Keratinocyte (primary cell): ENCODE data around the gene KIR2DL1. TPM values are rescaled to one million over a fixed set of nuclear protein-coding genes. Genes with fewer than 3 reads are reported as not detected.
"Not testable (repeated sequence)": the region's sequence is repeated elsewhere in the genome, so short reads cannot be mapped to it uniquely, and the experiment has no call there.

Experiments
- DNase-seq: peaks from one replicate; pipeline ENCODE4 v3.0.0-alpha.2; 2011; ENCODE audit warnings: low read depth, missing footprints, low spot score
- FAIRE-seq: peaks from 2 replicates; lab custom pipeline; 2011; peaks lifted over from hg19 to GRCh38; lab: Jason Lieb, UNC
- H2AFZ ChIP-seq: 2 replicates; pipeline ENCODE4 v1.6.0; 2012; ENCODE audit warnings: low read length, control low read depth, inconsistent platforms; ENCODE audit not compliant: control insufficient read depth
- H3K27ac ChIP-seq: 2 replicates; pipeline ENCODE4 v1.5.1; 2011; ENCODE audit warnings: low read length; ENCODE audit not compliant: control insufficient read depth, insufficient read depth
- H3K27me3 ChIP-seq: 3 replicates; pipeline ENCODE4 v1.6.0; 2011; ENCODE audit warnings: low read length; ENCODE audit not compliant: control insufficient read depth, insufficient read depth; ENCODE audit errors: extremely low read depth
- H3K36me3 ChIP-seq, 2 experiments: 2 replicates in 1 of 2; 3 replicates in 1 of 2; pipeline ENCODE4 v1.5.1; 2011; ENCODE audit warnings: low read length in 2 of 2, mild to moderate bottlenecking in 1 of 2; ENCODE audit not compliant: control insufficient read depth in 2 of 2, insufficient read depth in 2 of 2; ENCODE audit errors: extremely low read depth in 1 of 2
- H3K4me1 ChIP-seq: 3 replicates; pipeline ENCODE4 v1.5.1; 2011; ENCODE audit warnings: low read length; ENCODE audit not compliant: control insufficient read depth, insufficient read depth; ENCODE audit errors: extremely low read depth
- H3K4me2 ChIP-seq: 3 replicates; pipeline ENCODE4 v1.6.0; 2011; ENCODE audit warnings: low read depth, low read length; ENCODE audit not compliant: control insufficient read depth, insufficient read depth; ENCODE audit errors: extremely low read depth
- H3K4me3 ChIP-seq, 3 experiments: fragments of 200-600 bp in 1 of 3; sonication (generic) in 1 of 3; 2 replicates in 2 of 3; 3 replicates in 1 of 3; pipeline ENCODE4 v1.5.1; 2011 to 2016; ENCODE audit warnings: low read length in 3 of 3, mild to moderate bottlenecking in 3 of 3, control low read depth in 2 of 3, inconsistent platforms in 1 of 3, low read depth in 1 of 3, mixed read lengths in 1 of 3, mixed run types in 1 of 3, moderate library complexity in 1 of 3; ENCODE audit not compliant: control insufficient read depth in 2 of 3, insufficient read depth in 2 of 3; ENCODE audit errors: extremely low read depth in 1 of 3
- H3K79me2 ChIP-seq: 2 replicates; pipeline ENCODE4 v1.6.0; 2012; ENCODE audit warnings: low read length; ENCODE audit not compliant: control insufficient read depth, insufficient read depth
- H3K9ac ChIP-seq: 3 replicates; pipeline ENCODE4 v1.6.0; 2011; ENCODE audit warnings: low read length; ENCODE audit not compliant: control insufficient read depth, insufficient read depth; ENCODE audit errors: extremely low read depth
- H3K9me1 ChIP-seq: 3 replicates; pipeline ENCODE4 v1.6.0; 2011; ENCODE audit warnings: low read length; ENCODE audit not compliant: control insufficient read depth, insufficient read depth; ENCODE audit errors: extremely low read depth
- H3K9me3 ChIP-seq: 2 replicates; pipeline ENCODE4 v1.5.1; 2012; ENCODE audit warnings: low read depth, low read length; ENCODE audit not compliant: control insufficient read depth
- H4K20me1 ChIP-seq: 3 replicates; pipeline ENCODE4 v1.6.0; 2011; ENCODE audit warnings: low read length; ENCODE audit not compliant: control insufficient read depth, insufficient read depth; ENCODE audit errors: extremely low read depth
- EZH2 ChIP-seq: IDR thresholded peaks from one replicate; pipeline ENCODE4 v1.6.1; 2012; ENCODE audit warnings: inconsistent platforms, mild to moderate bottlenecking, low read length, moderate library complexity
- dilution Hi-C: fragments of 300-500 bp; cut with MboI; formaldehyde crosslinking; loops from one replicate; pipeline ENCODE4 v1.7.0; 2020; ENCODE audit warnings: low sequenced_read_pairs; ENCODE audit not compliant: extremely low pct_ligation_motif_present
- polyA plus RNA-seq, 5 experiments: library from polyadenylated mRNA; depleted of rRNA in 3 of 5; stranded (reverse) in 3 of 5; stranded (forward) in 1 of 5; unstranded in 1 of 5; fragments of >200 nt; gene quantifications; 1 replicate in 1 of 5; 2 replicates in 3 of 5; 3 replicates in 1 of 5; pipeline versions ENCODE4 v1.2.1 to v1.2.3, GENCODE V29; 2011 to 2012; ENCODE audit warnings: missing spikeins in 2 of 5, low read depth in 1 of 5, low replicate concordance in 1 of 5
- TF ChIP-seq, protein P1 (sequence below), 3 experiments: IDR thresholded peaks in 1 of 3; conservative IDR thresholded peaks in 1 of 3; optimal IDR thresholded peaks in 1 of 3; 2 replicates in 2 of 3; 3 replicates in 1 of 3; pipeline versions ENCODE3 to v1.5.1; 2011; ENCODE audit warnings: low read length in 3 of 3, mild to moderate bottlenecking in 3 of 3, moderate library complexity in 2 of 3, control low read depth in 1 of 3, inconsistent platforms in 1 of 3; ENCODE audit not compliant: insufficient read depth in 2 of 3; ENCODE audit errors: extremely low read depth in 1 of 3

Gene KIR2DL1
- polyA plus RNA-seq, 1 donor (not counting 4 experiments of a cell fraction or from before 2014, with no cell fraction given), result not detected

DNA sequence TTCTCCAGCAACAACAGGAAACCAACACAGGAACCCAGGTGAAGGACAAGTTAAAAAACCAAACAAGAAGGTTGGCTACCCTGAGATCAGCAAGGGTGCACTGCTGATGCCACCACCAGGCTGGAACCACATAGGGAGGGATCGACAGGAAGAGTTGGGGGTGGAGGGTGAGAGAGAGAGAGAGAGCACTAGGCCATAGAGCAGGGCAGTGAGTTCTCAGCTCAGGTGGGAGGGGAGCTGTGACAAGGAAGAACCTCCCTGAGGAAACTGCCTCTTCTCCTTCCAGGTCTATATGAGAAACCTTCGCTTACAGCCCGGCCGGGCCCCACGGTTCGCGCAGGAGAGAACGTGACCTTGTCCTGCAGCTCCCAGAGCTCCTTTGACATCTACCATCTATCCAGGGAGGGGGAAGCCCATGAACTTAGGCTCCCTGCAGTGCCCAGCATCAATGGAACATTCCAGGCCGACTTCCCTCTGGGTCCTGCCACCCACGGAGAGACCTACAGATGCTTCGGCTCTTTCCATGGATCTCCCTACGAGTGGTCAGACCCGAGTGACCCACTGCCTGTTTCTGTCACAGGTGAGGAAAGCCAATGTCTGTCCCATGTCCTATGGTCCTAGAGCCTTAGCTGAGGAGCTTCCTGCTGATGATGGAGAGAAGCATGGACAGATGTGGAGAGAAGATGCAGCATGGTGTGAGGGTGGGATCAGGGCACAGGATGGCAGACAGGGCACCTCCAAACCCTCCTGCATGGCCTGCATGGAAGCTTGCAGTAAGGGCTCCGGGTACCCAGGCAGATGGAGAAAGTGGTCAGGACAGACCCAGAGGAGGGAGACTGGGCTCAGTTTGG is 36.3 kb downstream of the KIR2DL1 start:
- no peak for FAIRE-seq
- H3K4me3 ChIP-seq, result no peak overlapping the region

DNA sequence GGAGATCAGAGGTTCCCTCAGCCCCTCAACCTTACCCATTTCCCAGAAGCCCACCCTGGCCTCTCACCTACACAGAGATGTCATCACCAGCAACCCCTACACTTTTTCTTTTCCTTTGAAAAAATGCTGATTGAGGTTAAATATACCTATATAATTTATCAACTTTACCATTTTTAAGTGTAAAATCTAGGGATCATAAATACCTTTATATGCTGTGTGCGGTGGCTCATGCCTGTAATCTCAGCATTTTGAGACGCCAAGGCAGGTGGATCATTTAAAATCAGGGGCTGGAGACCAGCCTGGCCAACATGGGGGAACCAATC is 36.9 kb downstream of the KIR2DL1 start:
- H3K9me1 ChIP-seq, result no peaks in the 10 kb centered on the region
- H3K36me3 ChIP-seq, result no peaks in the 10 kb centered on the region
- TF ChIP-seq EZH2, result no peak
- TF ChIP-seq, protein P1, sequence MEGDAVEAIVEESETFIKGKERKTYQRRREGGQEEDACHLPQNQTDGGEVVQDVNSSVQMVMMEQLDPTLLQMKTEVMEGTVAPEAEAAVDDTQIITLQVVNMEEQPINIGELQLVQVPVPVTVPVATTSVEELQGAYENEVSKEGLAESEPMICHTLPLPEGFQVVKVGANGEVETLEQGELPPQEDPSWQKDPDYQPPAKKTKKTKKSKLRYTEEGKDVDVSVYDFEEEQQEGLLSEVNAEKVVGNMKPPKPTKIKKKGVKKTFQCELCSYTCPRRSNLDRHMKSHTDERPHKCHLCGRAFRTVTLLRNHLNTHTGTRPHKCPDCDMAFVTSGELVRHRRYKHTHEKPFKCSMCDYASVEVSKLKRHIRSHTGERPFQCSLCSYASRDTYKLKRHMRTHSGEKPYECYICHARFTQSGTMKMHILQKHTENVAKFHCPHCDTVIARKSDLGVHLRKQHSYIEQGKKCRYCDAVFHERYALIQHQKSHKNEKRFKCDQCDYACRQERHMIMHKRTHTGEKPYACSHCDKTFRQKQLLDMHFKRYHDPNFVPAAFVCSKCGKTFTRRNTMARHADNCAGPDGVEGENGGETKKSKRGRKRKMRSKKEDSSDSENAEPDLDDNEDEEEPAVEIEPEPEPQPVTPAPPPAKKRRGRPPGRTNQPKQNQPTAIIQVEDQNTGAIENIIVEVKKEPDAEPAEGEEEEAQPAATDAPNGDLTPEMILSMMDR (optimal IDR thresholded peaks at IDR 0.05 in 1 of 3, IDR thresholded peaks at IDR 0.05 in 1 of 3, conservative IDR thresholded peaks at IDR 0.05 in 1 of 3; ENCODE audit: extremely low read depth in 1 of 3, insufficient read depth in 2 of 3, low read length in 3 of 3), result no peak
- no peak overlapping the region for H3K9ac ChIP-seq
- H3K27me3 ChIP-seq, result no peaks in the 10 kb centered on the region
- no peak overlapping the region for H3K4me3 ChIP-seq
- dilution Hi-C loops, result no loop called here
- FAIRE-seq, result no peak
- no peak overlapping the region for H3K27ac ChIP-seq
- H3K9me3 ChIP-seq, result peaks cover 14% of the 10 kb centered on the region
- DNase-seq, result no peak
- H4K20me1 ChIP-seq, result no peaks in the 10 kb centered on the region
- no peak overlapping the region for H2AFZ ChIP-seq
- H3K79me2 ChIP-seq, result no peaks in the 10 kb centered on the region
- no peaks in the 10 kb centered on the region for H3K4me1 ChIP-seq
- no peak overlapping the region for H3K4me2 ChIP-seq

More for the DNA sequence above, 36.3 kb downstream of the KIR2DL1 start:
- dilution Hi-C loops, result no loop called here
- H2AFZ ChIP-seq, result no peak overlapping the region
- H3K27ac ChIP-seq, result no peak overlapping the region
- no peak for DNase-seq
- no peaks in the 10 kb centered on the region for H3K9me1 ChIP-seq
- H4K20me1 ChIP-seq, result no peaks in the 10 kb centered on the region
- no peak for TF ChIP-seq EZH2
- TF ChIP-seq, protein P1 (optimal IDR thresholded peaks at IDR 0.05 in 1 of 3, IDR thresholded peaks at IDR 0.05 in 1 of 3, conservative IDR thresholded peaks at IDR 0.05 in 1 of 3; ENCODE audit: extremely low read depth in 1 of 3, insufficient read depth in 2 of 3, low read length in 3 of 3), result no peak
- H3K27me3 ChIP-seq, result no peaks in the 10 kb centered on the region
- no peaks in the 10 kb centered on the region for H3K79me2 ChIP-seq
- H3K9me3 ChIP-seq, result peaks cover 14% of the 10 kb centered on the region
- no peak overlapping the region for H3K4me2 ChIP-seq
- H3K36me3 ChIP-seq, result no peaks in the 10 kb centered on the region
- no peaks in the 10 kb centered on the region for H3K4me1 ChIP-seq
- no peak overlapping the region for H3K9ac ChIP-seq

DNA sequence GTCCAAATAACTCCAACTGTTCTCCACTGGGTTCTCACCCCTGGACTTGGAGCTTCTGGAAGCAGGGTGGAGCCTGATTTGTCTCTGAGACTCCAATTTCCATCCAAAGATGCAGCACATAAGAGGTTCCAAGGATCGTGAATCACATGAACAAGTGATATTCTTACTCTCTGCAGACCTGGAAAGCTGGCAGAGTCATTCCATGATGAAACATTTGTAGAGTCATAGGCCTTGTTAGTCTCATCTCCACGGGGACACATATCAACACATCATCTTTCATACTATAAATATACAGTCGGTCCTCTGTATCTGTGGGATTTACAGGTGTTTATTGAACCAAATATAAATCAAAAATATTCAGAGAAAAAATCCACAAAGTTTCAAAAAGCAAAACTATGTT is 45.0 kb downstream of the KIR2DL1 start:
- H3K27me3 ChIP-seq, H3K9me3 ChIP-seq, H4K20me1 ChIP-seq, H3K4me3 ChIP-seq, dilution Hi-C loops, H3K4me1 ChIP-seq, H3K9ac ChIP-seq, H3K79me2 ChIP-seq, FAIRE-seq, H3K27ac ChIP-seq, H3K36me3 ChIP-seq, H3K9me1 ChIP-seq, H2AFZ ChIP-seq, DNase-seq, H3K4me2 ChIP-seq: not testable (repeated sequence)

DNA sequence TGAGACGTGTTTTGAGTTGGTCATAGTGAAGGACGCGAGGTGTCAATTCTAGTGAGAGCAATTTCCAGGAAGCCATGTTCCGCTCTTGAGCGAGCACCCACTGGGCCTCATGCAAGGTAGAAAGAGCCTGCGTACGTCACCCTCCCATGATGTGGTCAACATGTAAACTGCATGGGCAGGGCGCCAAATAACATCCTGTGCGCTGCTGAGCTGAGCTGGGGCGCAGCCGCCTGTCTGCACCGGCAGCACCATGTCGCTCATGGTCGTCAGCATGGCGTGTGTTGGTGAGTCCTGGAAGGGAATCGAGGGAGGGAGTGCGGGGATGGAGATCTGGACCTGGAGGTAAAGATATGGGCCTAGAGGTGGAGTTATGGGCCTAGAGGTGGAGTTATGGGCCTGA is 46.7 kb downstream of the KIR2DL1 start, which contains the start of gene KIR3DL1:
KIR3DL1 (plus strand) TSS at position 218 of the 400 bp plus-strand sequence.
- dilution Hi-C loops, H3K9me3 ChIP-seq, H3K4me2 ChIP-seq, H3K9me1 ChIP-seq, H3K4me1 ChIP-seq, H3K36me3 ChIP-seq, DNase-seq, H3K79me2 ChIP-seq, H3K27me3 ChIP-seq, H3K27ac ChIP-seq, FAIRE-seq, H4K20me1 ChIP-seq, H3K4me3 ChIP-seq, H3K9ac ChIP-seq, H2AFZ ChIP-seq: not testable (repeated sequence)
